ENCODE results near the gene AGBL1.

The AGBL1 gene

GRCh38 chr15:86247249-86247955 is 167.7 kb downstream of the AGBL1 start:
- DNase-seq, result no peak

GRCh38 chr15:86255247-86255646 is 175.6 kb downstream of the AGBL1 start:
- DNase-seq, result no peak

GRCh38 chr15:86256628-86257027 is 177.0 kb downstream of the AGBL1 start:
- DNase-seq, result no peak

- DNase-seq, result no peak
Measured at GRCh38 chr15:86259589-86259988, 179.9 kb downstream of the AGBL1 start.

GRCh38 chr15:86263230-86263629 is 183.6 kb downstream of the AGBL1 start:
- no peak for DNase-seq

GRCh38 chr15:86266896-86267484 is 187.3 kb downstream of the AGBL1 start:
- DNase-seq, result no peak

GRCh38 chr15:86267892-86268291 is 188.2 kb downstream of the AGBL1 start:
- no peak for DNase-seq

GRCh38 chr15:86268558-86268957 is 188.9 kb downstream of the AGBL1 start:
- DNase-seq, result no peak

- no peak for DNase-seq
Measured at GRCh38 chr15:86273309-86273708, 193.6 kb downstream of the AGBL1 start.

- DNase-seq, result no peak
Measured at GRCh38 chr15:86275361-86275760, 195.7 kb downstream of the AGBL1 start.

- no peak for DNase-seq
Measured at GRCh38 chr15:86278586-86278985, 198.9 kb downstream of the AGBL1 start.

- no peak for DNase-seq
Measured at GRCh38 chr15:86284635-86285034, 205.0 kb downstream of the AGBL1 start.

- no peak for DNase-seq
Measured at GRCh38 chr15:86295511-86295910, 215.8 kb downstream of the AGBL1 start.

GRCh38 chr15:86296769-86297168 is 217.1 kb downstream of the AGBL1 start:
- no peak for DNase-seq

- no peak for DNase-seq
Measured at GRCh38 chr15:86300390-86301125, 220.9 kb downstream of the AGBL1 start.

GRCh38 chr15:86311568-86312280 is 232.1 kb downstream of the AGBL1 start:
- DNase-seq, result peak in 1 of 5 experiments; percentile 8

- no peak for DNase-seq
Measured at GRCh38 chr15:86312486-86312885, 232.8 kb downstream of the AGBL1 start.

- DNase-seq, result no peak
Measured at GRCh38 chr15:86316216-86316615, 236.5 kb downstream of the AGBL1 start.

- DNase-seq, result no peak
Measured at GRCh38 chr15:86316726-86317383, 237.2 kb downstream of the AGBL1 start.

- DNase-seq, result no peak
Measured at GRCh38 chr15:86317384-86317740, 237.7 kb downstream of the AGBL1 start.

- no peak for DNase-seq
Measured at GRCh38 chr15:86322629-86323028, 243.0 kb downstream of the AGBL1 start.

- no peak for DNase-seq
Measured at GRCh38 chr15:86327230-86327865, 247.7 kb downstream of the AGBL1 start.

Measured in T-helper 2 cell (primary cell).